OCI-LY1 (cell line): ENCODE data around the gene RAE1.

ENCODE experiments used
- EZH2 ChIP-seq: fragments of 200-600 bp; sonication (generic), shearing (Covaris generic); IDR thresholded peaks from 2 replicates; pipeline ENCODE4 v1.8.0; 2017; ENCODE audit warnings: borderline replicate concordance, mixed run types, mild to moderate bottlenecking, antibody characterized with exemption, low read length, moderate library complexity, mixed read lengths
- TF ChIP-seq, protein P1 (sequence below): fragments of 200-600 bp; sonication (generic), shearing (Covaris generic); IDR thresholded peaks from 2 replicates; pipeline ENCODE4 v1.5.1; 2017; ENCODE audit warnings: mild to moderate bottlenecking, antibody characterized with exemption, low read length, moderate library complexity, mixed read lengths

DNA sequence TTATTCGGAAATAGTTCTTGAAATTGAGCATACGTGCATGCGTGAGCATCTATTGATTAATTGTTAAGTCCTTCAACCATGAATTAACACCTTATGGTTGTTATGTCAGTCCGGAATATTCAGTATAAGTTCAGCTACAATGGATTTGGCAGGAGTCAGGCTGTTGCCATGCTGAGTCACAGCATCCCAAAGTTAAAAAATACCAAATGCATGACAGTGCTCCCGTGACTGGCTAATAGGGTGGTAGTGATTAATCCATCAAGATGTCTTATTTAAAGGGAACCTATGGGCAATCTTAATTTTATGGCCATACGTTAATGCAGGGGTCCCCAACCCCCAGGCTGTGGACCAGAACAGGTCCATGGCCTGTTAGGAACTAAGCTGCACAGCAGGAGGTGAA lies 10.5 kb downstream of the RAE1 start:
- TF ChIP-seq, protein P1, sequence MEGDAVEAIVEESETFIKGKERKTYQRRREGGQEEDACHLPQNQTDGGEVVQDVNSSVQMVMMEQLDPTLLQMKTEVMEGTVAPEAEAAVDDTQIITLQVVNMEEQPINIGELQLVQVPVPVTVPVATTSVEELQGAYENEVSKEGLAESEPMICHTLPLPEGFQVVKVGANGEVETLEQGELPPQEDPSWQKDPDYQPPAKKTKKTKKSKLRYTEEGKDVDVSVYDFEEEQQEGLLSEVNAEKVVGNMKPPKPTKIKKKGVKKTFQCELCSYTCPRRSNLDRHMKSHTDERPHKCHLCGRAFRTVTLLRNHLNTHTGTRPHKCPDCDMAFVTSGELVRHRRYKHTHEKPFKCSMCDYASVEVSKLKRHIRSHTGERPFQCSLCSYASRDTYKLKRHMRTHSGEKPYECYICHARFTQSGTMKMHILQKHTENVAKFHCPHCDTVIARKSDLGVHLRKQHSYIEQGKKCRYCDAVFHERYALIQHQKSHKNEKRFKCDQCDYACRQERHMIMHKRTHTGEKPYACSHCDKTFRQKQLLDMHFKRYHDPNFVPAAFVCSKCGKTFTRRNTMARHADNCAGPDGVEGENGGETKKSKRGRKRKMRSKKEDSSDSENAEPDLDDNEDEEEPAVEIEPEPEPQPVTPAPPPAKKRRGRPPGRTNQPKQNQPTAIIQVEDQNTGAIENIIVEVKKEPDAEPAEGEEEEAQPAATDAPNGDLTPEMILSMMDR, result no peak
- no peak for TF ChIP-seq EZH2
